Lower lobe of right lung (tissue), 2 donors: Measurements from ENCODE around the gene FBXO36. TPM values are rescaled to one million over a fixed set of nuclear protein-coding genes. Genes with fewer than 3 reads are reported as not detected.
"Not testable (repeated sequence)": the region's sequence is repeated elsewhere in the genome, so short reads cannot be mapped to it uniquely, and the experiment has no call there.

Experiments used
- ATAC-seq, 2 donors: fragments of 200-7000 bp; cut with Tn5 transposase; one replicate each; pipeline ENCODE4 v1.9.1; 2020 to 2022; ENCODE audit warnings: mild to moderate bottlenecking in 2 of 2, moderate library complexity in 2 of 2
- DNase-seq: peaks from one replicate; pipeline ENCODE4 v3.0.0-alpha.2; 2020
- H3K27ac ChIP-seq: fragments of 200-600 bp; one replicate; pipeline ENCODE4 v1.8.0; 2022
- H3K27me3 ChIP-seq: fragments of 200-600 bp; one replicate; pipeline ENCODE4 v1.8.0; 2022; ENCODE audit warnings: low read depth
- H3K36me3 ChIP-seq: fragments of 200-600 bp; one replicate; pipeline ENCODE4 v1.8.0; 2022; ENCODE audit warnings: mild to moderate bottlenecking
- H3K4me1 ChIP-seq: fragments of 200-600 bp; one replicate; pipeline ENCODE4 v1.8.0; 2022
- H3K4me3 ChIP-seq: fragments of 200-600 bp; one replicate; pipeline ENCODE4 v1.8.0; 2022; ENCODE audit warnings: mild to moderate bottlenecking
- H3K9me3 ChIP-seq: fragments of 200-600 bp; one replicate; pipeline ENCODE4 v1.8.0; 2022
- intact Hi-C: fragments of 100-400 bp; cut with DNase I; formaldehyde crosslinking; loops from one replicate; pipeline ENCODE4 v1.11.0; 2022
- total RNA-seq: library from RNA; stranded (reverse); fragmentation: NEBNext Ultra II Directional; extraction: Animal tissue kit (Norgen Biotek cat#: 25700); gene quantifications from one replicate; pipeline ENCODE4 v1.2.1, GENCODE V29; 2021
- TF ChIP-seq, protein P1 (sequence below): fragments of 200-600 bp; IDR thresholded peaks from one replicate; pipeline ENCODE4 v1.8.0; 2022; ENCODE audit warnings: antibody characterized with exemption, mild to moderate bottlenecking
- donor health status: DM: no; HTN: yes; CAD: no; lungs with severe emphysema.

The FBXO36 gene
- total RNA-seq, 1 donor from 2014 or later: 3.3 TPM

DNA sequence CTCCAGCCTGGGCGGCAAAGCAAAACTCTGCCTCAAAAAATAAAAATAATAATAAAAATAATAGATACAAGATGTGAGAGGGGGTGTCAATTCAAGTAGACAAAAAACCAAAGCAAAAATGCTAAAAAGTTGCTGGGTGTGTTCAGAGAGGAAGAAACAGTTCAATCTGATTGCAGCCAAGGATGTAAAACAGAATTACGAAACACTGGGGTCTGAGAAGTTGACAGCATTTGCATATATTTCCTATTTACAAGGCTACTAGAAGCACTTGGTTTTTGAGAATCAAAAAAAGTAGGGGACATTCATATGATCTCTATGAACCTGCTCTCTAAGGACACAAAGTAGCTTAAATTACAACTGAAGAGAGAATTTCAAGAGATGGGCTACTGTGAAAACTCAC lies 8.1 kb upstream of the FBXO36 start:
- no peak overlapping the region for H3K27ac ChIP-seq
- no peak for ATAC-seq

DNA sequence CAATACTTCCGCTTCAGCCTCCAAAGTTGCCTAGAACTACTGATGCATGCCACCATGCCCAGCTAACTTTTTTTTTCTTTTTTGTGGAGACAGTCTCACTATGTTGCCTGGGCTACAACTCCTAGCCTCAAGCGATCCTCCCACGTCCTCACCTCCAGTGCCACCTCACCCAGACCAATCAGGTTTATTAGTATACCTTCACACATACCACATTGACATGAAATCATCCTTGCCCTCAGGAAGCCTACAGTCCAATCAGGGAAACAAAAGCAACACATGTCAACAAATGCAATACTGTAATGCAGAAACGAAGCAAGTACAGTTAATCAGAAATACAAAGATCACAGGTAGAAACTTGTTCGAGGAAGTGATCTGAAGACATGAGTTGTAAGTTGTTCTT lies 4.5 kb upstream of the FBXO36 start:
- no peak overlapping the region for H3K27ac ChIP-seq
- DNase-seq: no peak
- intact Hi-C loops: no loop called here
- H3K27me3 ChIP-seq: no peaks in the 10 kb centered on the region
- H3K4me3 ChIP-seq: no peak overlapping the region
- TF ChIP-seq, protein P1, sequence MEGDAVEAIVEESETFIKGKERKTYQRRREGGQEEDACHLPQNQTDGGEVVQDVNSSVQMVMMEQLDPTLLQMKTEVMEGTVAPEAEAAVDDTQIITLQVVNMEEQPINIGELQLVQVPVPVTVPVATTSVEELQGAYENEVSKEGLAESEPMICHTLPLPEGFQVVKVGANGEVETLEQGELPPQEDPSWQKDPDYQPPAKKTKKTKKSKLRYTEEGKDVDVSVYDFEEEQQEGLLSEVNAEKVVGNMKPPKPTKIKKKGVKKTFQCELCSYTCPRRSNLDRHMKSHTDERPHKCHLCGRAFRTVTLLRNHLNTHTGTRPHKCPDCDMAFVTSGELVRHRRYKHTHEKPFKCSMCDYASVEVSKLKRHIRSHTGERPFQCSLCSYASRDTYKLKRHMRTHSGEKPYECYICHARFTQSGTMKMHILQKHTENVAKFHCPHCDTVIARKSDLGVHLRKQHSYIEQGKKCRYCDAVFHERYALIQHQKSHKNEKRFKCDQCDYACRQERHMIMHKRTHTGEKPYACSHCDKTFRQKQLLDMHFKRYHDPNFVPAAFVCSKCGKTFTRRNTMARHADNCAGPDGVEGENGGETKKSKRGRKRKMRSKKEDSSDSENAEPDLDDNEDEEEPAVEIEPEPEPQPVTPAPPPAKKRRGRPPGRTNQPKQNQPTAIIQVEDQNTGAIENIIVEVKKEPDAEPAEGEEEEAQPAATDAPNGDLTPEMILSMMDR: no peak
- H3K4me1 ChIP-seq: peaks cover 39% of the 10 kb centered on the region
- ATAC-seq: no peak
- no peaks in the 10 kb centered on the region for H3K9me3 ChIP-seq
- H3K36me3 ChIP-seq: peaks cover 6% of the 10 kb centered on the region

More for the DNA sequence above, 8.1 kb upstream of the FBXO36 start:
- Histone ChIP-seq H3K27me3 (no peaks in the 10 kb centered on the region), H3K36me3 (peaks cover 6% of the 10 kb centered on the region), H3K4me1 (peaks cover 52% of the 10 kb centered on the region), H3K4me3 (no peak overlapping the region), H3K9me3 (no peaks in the 10 kb centered on the region)
- no peak for DNase-seq
- intact Hi-C loops: no loop called here
- TF ChIP-seq, protein P1: no peak

DNA sequence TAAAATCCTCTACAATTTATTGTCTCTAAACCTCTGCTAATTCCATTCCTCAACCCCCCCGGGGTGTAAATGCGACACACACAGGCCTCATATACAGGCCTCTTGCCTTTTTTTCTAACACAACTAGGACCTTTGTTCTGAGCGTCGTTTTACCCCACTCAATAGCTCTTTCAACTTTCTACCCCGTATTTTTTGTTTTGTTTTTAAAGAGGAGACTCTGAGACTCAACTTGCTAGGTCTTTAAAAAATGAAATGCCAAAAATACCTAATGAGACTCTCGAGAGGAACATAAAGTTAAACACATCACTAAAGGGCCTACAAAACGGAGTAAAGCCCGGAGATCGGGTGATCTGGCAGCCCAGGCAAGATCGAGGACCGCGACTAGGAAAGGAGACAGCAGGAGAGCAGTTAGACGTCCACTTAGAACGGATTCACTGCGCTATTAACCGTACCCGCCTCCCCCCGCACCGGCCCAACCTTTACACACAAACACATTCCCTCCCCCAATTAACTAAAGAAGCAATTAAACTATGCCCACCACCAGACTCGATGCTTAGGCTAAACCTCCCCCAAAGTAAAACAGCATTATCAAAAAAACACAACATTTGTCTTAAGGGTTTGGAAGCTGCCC lies 2.2 kb upstream of the FBXO36 start:
- ATAC-seq (no peak), DNase-seq (no peak)
- Histone ChIP-seq H3K27me3 (no peaks in the 10 kb centered on the region), H3K4me3 (peak overlapping the region; percentile 88), H3K9me3 (no peaks in the 10 kb centered on the region), H3K36me3 (peaks cover 6% of the 10 kb centered on the region), H3K27ac (peak overlapping the region; percentile 95), H3K4me1 (peaks cover 29% of the 10 kb centered on the region)
- TF ChIP-seq, protein P1: no peak
- intact Hi-C loops: no loop called here

DNA sequence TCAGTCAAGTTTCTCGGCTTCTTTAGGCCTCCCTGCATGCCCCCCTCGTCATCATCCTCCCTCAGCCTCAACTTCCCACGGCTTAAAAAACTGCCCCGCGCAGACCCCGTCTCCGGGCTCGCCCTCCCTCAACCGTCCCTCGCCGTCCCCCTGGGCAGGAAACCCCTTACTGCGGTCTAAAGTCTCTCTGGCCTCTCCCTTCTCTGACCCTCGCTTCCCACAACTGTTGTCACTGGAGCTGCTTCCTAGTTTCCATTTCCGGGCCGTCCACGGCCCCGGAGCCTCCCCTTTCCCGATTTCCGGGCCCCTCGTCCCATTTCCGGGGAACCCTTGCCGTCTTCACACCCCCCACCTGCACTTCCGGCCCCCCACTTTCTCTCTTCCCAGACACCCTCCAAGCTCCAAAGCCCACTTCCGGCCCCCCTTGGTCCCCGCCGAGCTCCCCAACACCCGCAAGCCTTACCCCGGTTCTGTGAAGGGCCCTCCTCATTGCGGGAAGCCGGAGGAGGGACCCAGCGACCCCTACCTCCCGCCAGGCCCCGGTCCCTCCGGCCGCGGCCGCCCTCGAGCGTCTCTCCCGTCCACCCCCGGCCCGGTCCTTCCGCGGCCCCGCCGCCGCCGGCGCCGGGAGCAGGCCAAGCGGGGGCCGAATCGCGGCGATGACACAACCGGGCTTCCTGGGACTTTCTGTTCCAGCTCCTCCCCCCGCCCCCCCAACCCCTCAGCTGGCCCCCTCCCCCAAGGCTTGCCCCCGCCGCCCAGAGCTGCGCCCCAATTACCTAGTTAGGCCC lies 1.0 kb upstream of the FBXO36 start:
- Histone ChIP-seq H3K27me3 (no peaks in the 10 kb centered on the region), H3K4me1 (peaks cover 26% of the 10 kb centered on the region), H3K36me3 (peaks cover 6% of the 10 kb centered on the region), H3K4me3 (peak overlapping the region; percentile 88), H3K27ac (peak overlapping the region; percentile 95), H3K9me3 (no peaks in the 10 kb centered on the region)
- TF ChIP-seq, protein P1: no peak
- ATAC-seq (peak; percentile 70), DNase-seq (peak; percentile 84)
- intact Hi-C loops: no loop called here

DNA sequence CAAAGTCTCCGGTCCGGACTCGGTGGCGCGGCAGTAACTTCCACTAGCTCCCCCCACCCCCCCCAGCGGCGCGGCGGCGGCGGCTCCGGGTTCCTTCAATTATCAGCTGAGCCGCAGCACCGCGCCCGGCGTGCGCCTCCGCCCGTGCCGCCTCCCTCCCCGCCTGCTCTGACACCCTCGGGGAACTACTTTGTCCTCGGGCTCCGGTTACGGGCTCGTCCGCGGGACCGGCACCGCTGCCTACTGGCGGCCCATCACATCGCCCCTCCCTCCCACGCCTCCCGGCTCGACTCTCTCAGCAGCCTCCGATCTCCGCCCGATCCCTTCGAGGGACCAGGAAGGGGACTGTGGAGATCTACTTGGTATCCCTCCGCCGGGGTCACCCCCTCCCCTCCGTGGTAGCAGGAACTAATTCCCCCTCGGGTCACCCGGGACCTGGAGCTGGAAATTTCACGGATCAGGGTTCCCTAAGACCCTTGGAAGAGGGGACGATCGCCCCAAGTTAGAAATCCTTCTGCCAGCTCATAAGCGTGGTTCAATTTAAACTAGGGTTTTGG lies 333 bp upstream of the FBXO36 start, which contains the start of gene TRIP12:
Gene TRIP12 (minus strand): TSS at position 118 of the 557 bp plus-strand sequence. CDS start 41,930 bp downstream, outside the sequence.
- intact Hi-C loops: no loop called here

DNA sequence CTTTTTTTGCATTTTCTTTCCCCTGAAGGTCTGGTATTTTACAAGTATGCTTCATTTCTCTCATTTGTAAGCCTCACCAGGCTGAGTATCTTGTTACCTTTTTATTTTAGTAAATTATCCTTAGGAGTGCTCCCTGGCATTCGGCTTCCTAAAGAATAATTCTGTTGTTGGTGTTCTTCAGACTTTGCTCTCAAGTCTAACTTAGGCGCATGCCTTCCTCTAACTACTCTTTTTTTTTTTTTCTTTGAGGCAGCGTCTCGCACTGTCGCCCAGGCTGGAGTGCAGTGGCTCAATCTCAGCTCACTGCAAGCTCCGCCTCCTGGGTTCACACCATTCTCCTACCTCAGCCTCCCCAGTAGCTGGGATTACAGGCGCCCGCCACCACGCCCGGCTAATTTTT lies 2.2 kb downstream of the FBXO36 start:
- H3K36me3 ChIP-seq, H3K4me3 ChIP-seq, H3K27ac ChIP-seq, H3K27me3 ChIP-seq, intact Hi-C loops, DNase-seq, ATAC-seq, H3K9me3 ChIP-seq: not testable (repeated sequence)
- H3K4me1 ChIP-seq: peaks cover 19% of the 10 kb centered on the region

More for the DNA sequence above, 333 bp upstream of the FBXO36 start, which contains the start of gene TRIP12:
- DNase-seq: peak; percentile 94
- peaks cover 26% of the 10 kb centered on the region for H3K4me1 ChIP-seq
- H3K27ac ChIP-seq: peak within 1 kb of the TSS; percentile 95
- H3K4me3 ChIP-seq: peak within 1 kb of the TSS; percentile 88
- no peaks in the 10 kb centered on the region for H3K9me3 ChIP-seq
- ATAC-seq: peak; percentile 93 to 95
- H3K27me3 ChIP-seq: no peaks in the 10 kb centered on the region
- peaks cover 6% of the 10 kb centered on the region for H3K36me3 ChIP-seq
- TF ChIP-seq, protein P1: no peak
